ENCODE data around the gene KRT72. TPM values are rescaled to one million over a fixed set of nuclear protein-coding genes. Genes with fewer than 3 reads are reported as not detected.

Gene KRT72
- polyA plus RNA-seq, 1 donor (not counting 4 experiments of a cell fraction or from before 2014, with no cell fraction given) = not detected

DNA sequence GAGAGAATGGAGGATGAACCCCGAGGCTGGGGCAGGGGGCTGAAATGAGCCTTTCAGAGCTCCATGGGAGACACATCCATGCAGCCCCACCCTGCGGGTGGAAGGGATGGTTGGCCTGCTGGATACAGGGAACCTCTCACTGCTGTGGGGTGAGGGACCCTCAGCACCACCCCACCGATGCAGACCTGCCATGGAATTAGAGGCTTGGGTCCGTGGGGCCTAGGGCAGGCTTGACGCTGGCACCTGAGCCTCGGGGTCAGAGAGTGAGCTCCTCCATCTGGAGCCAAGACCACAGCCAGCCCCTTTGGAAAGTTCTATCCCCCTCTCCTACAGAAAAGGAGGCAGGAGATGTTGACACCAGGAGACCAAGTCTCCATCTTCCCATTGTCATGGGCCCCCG, 20.2 kb downstream of the KRT72 start:
- Histone ChIP-seq H3K9me1 (ENCODE audit: control insufficient read depth, extremely low read depth, insufficient read depth, low read length) (peaks cover 2% of the 10 kb centered on the region), H3K36me3 (ENCODE audit: control insufficient read depth in 2 of 2, extremely low read depth in 1 of 2, insufficient read depth in 2 of 2, low read length in 2 of 2) (no peaks in the 10 kb centered on the region), H2AFZ (ENCODE audit: control insufficient read depth, low read length) (no peak overlapping the region), H3K4me3 (ENCODE audit: control insufficient read depth in 2 of 3, extremely low read depth in 1 of 3, insufficient read depth in 2 of 3, low read depth in 1 of 3, low read length in 3 of 3) (peak overlapping the region in 1 of 3 experiments; percentile 3), H3K27ac (ENCODE audit: control insufficient read depth, insufficient read depth, low read length) (peak overlapping the region; percentile 90), H3K9me3 (ENCODE audit: control insufficient read depth, low read depth, low read length) (no peaks in the 10 kb centered on the region), H3K27me3 (ENCODE audit: control insufficient read depth, extremely low read depth, insufficient read depth, low read length) (no peaks in the 10 kb centered on the region), H4K20me1 (ENCODE audit: control insufficient read depth, extremely low read depth, insufficient read depth, low read length) (no peaks in the 10 kb centered on the region), H3K79me2 (ENCODE audit: control insufficient read depth, insufficient read depth, low read length) (no peaks in the 10 kb centered on the region), H3K4me2 (ENCODE audit: control insufficient read depth, extremely low read depth, insufficient read depth, low read depth, low read length) (peak overlapping the region; percentile 81), H3K9ac (ENCODE audit: control insufficient read depth, extremely low read depth, insufficient read depth, low read length) (peak overlapping the region; percentile 65), H3K4me1 (ENCODE audit: control insufficient read depth, extremely low read depth, insufficient read depth, low read length) (peaks cover 53% of the 10 kb centered on the region)
- peak; percentile 5 for FAIRE-seq
- TF ChIP-seq, protein P1, sequence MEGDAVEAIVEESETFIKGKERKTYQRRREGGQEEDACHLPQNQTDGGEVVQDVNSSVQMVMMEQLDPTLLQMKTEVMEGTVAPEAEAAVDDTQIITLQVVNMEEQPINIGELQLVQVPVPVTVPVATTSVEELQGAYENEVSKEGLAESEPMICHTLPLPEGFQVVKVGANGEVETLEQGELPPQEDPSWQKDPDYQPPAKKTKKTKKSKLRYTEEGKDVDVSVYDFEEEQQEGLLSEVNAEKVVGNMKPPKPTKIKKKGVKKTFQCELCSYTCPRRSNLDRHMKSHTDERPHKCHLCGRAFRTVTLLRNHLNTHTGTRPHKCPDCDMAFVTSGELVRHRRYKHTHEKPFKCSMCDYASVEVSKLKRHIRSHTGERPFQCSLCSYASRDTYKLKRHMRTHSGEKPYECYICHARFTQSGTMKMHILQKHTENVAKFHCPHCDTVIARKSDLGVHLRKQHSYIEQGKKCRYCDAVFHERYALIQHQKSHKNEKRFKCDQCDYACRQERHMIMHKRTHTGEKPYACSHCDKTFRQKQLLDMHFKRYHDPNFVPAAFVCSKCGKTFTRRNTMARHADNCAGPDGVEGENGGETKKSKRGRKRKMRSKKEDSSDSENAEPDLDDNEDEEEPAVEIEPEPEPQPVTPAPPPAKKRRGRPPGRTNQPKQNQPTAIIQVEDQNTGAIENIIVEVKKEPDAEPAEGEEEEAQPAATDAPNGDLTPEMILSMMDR (optimal IDR thresholded peaks at IDR 0.05 in 1 of 3, IDR thresholded peaks at IDR 0.05 in 1 of 3, conservative IDR thresholded peaks at IDR 0.05 in 1 of 3; ENCODE audit: extremely low read depth in 1 of 3, insufficient read depth in 2 of 3, low read length in 3 of 3) = no peak
- no peak for TF ChIP-seq EZH2 (IDR thresholded peaks at IDR 0.05; ENCODE audit: low read length)
- DNase-seq (ENCODE audit: low read depth, low spot score) = no peak
- dilution Hi-C loops (cut with MboI; ENCODE audit: extremely low pct_ligation_motif_present, low sequenced_read_pairs) = no loop called here

DNA sequence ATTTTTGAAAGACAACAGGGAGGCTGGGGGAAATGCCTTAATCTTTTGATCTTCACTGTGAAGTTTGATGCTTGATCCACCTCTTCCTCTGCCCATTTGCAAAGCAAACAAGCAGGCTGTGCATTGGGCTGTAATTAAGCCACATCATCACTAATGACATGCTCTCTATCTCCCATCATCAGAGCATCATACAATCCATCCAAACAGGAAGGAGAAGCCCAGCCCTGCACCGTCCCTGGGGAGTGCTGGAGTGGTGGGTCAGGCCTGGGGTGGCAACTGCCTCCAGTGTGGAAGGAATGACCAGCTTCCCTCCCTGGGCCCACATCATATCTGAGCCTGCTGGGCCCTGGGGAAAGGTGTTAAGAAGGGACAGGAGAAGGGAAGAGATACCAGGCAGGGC, 20.8 kb downstream of the KRT72 start:
- Histone ChIP-seq H3K36me3 (ENCODE audit: control insufficient read depth in 2 of 2, extremely low read depth in 1 of 2, insufficient read depth in 2 of 2, low read length in 2 of 2) (no peaks in the 10 kb centered on the region), H3K9ac (ENCODE audit: control insufficient read depth, extremely low read depth, insufficient read depth, low read length) (peak overlapping the region; percentile 65), H3K9me3 (ENCODE audit: control insufficient read depth, low read depth, low read length) (no peaks in the 10 kb centered on the region), H3K27ac (ENCODE audit: control insufficient read depth, insufficient read depth, low read length) (peak overlapping the region; percentile 90), H3K4me3 (ENCODE audit: control insufficient read depth in 2 of 3, extremely low read depth in 1 of 3, insufficient read depth in 2 of 3, low read depth in 1 of 3, low read length in 3 of 3) (peak overlapping the region in 2 of 3 experiments; percentile 7 to 51), H4K20me1 (ENCODE audit: control insufficient read depth, extremely low read depth, insufficient read depth, low read length) (no peaks in the 10 kb centered on the region), H2AFZ (ENCODE audit: control insufficient read depth, low read length) (no peak overlapping the region), H3K27me3 (ENCODE audit: control insufficient read depth, extremely low read depth, insufficient read depth, low read length) (no peaks in the 10 kb centered on the region), H3K4me2 (ENCODE audit: control insufficient read depth, extremely low read depth, insufficient read depth, low read depth, low read length) (peak overlapping the region; percentile 81), H3K4me1 (ENCODE audit: control insufficient read depth, extremely low read depth, insufficient read depth, low read length) (peaks cover 53% of the 10 kb centered on the region), H3K9me1 (ENCODE audit: control insufficient read depth, extremely low read depth, insufficient read depth, low read length) (peaks cover 2% of the 10 kb centered on the region), H3K79me2 (ENCODE audit: control insufficient read depth, insufficient read depth, low read length) (no peaks in the 10 kb centered on the region)
- dilution Hi-C loops (cut with MboI; ENCODE audit: extremely low pct_ligation_motif_present, low sequenced_read_pairs) = no loop called here
- DNase-seq (ENCODE audit: low read depth, low spot score) (no peak), FAIRE-seq (peak; percentile 81)
- no peak for TF ChIP-seq EZH2 (IDR thresholded peaks at IDR 0.05; ENCODE audit: low read length)
- TF ChIP-seq, protein P1 (optimal IDR thresholded peaks at IDR 0.05 in 1 of 3, IDR thresholded peaks at IDR 0.05 in 1 of 3, conservative IDR thresholded peaks at IDR 0.05 in 1 of 3; ENCODE audit: extremely low read depth in 1 of 3, insufficient read depth in 2 of 3, low read length in 3 of 3) = no peak

Measured in keratinocyte (primary cell).